Endothelial cell of umbilical vein (primary cell): Measurements from ENCODE around the gene CACNA2D2.

Experiments used
- EZH2 ChIP-seq: IDR thresholded peaks from 2 replicates; pipeline ENCODE4 v1.6.1; 2012; ENCODE audit warnings: borderline replicate concordance, low read depth, mild to moderate bottlenecking, moderate library complexity, low read length, inconsistent platforms; ENCODE audit not compliant: severe bottlenecking
- GATA2 ChIP-seq: IDR thresholded peaks from 2 replicates; pipeline ENCODE4 v1.7.0; 2011; ENCODE audit warnings: low read depth, mild to moderate bottlenecking, moderate library complexity, mixed read lengths, low read length; ENCODE audit not compliant: insufficient read length, insufficient read depth
- MAX ChIP-seq: IDR thresholded peaks from 2 replicates; pipeline ENCODE4 v1.6.1; 2011; ENCODE audit not compliant: insufficient read depth, insufficient read length
- MYC ChIP-seq: IDR thresholded peaks from one replicate; pipeline ENCODE4 v1.6.1; 2011; ENCODE audit warnings: mild to moderate bottlenecking, low read depth, low read length
- POLR2A ChIP-seq: IDR thresholded peaks from 2 replicates; pipeline ENCODE4 v1.6.1; 2012; ENCODE audit warnings: low read depth, mild to moderate bottlenecking, control low read depth, low read length
- POLR2AphosphoS5 ChIP-seq: IDR thresholded peaks from 2 replicates; pipeline ENCODE4 v1.6.1; 2012; ENCODE audit warnings: low read depth, mild to moderate bottlenecking, control low read depth, low read length, moderate library complexity; ENCODE audit not compliant: insufficient read depth
- TF ChIP-seq, protein P1 (sequence below), 2 donors: IDR thresholded peaks; 1 replicate in 1 of 2; 2 replicates in 1 of 2; pipeline ENCODE4 v1.5.1; 2011; ENCODE audit warnings: low read length in 2 of 2, mild to moderate bottlenecking in 2 of 2, moderate library complexity in 2 of 2, control low read depth in 1 of 2, inconsistent platforms in 1 of 2, low read depth in 1 of 2; ENCODE audit not compliant: insufficient read depth in 1 of 2; ENCODE audit errors: extremely low read depth in 1 of 2

DNA sequence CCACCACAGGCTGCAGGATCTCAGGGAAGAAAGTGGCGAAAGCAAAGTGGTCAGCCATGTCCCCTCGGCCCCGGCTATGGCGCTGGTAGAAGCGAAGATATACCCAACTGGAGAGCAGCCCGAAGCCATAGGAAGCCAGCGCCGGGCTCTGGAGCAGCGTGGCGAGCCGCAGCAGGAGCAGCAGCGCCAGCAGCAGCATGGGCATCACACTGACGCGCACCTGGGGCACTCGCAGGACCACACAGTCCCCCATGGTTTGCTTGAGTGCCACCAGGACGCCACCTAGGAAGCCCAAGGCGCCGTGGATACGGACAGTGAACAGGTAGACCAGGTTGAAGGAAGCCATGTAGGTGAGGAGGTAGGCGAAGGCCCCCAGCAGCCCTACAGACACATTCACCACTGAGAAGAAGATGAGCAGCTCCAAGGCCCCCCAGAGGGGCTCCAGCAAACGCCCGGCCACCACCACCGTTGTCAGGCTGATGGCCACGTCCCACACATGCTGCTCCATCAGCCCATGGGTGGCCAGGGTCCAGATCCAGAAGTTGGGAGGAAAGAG, 145.0 kb downstream of the CACNA2D2 start:
- TF ChIP-seq MAX (no peak), MYC (no peak), POLR2A (no peak), EZH2 (no peak), GATA2 (no peak), POLR2AphosphoS5 (no peak)
- TF ChIP-seq, protein P1, sequence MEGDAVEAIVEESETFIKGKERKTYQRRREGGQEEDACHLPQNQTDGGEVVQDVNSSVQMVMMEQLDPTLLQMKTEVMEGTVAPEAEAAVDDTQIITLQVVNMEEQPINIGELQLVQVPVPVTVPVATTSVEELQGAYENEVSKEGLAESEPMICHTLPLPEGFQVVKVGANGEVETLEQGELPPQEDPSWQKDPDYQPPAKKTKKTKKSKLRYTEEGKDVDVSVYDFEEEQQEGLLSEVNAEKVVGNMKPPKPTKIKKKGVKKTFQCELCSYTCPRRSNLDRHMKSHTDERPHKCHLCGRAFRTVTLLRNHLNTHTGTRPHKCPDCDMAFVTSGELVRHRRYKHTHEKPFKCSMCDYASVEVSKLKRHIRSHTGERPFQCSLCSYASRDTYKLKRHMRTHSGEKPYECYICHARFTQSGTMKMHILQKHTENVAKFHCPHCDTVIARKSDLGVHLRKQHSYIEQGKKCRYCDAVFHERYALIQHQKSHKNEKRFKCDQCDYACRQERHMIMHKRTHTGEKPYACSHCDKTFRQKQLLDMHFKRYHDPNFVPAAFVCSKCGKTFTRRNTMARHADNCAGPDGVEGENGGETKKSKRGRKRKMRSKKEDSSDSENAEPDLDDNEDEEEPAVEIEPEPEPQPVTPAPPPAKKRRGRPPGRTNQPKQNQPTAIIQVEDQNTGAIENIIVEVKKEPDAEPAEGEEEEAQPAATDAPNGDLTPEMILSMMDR (IDR thresholded peaks at IDR 0.05; ENCODE audit: extremely low read depth in 1 of 2, insufficient read depth in 1 of 2, low read depth in 1 of 2, low read length in 2 of 2) = no peak
